ENCODE measurements around the gene UCKL1.

- TF ChIP-seq CTCF (IDR thresholded peaks at IDR 0.05): peak in 4 of 6 experiments; percentile 53 to 71 (median 62)
- no peak for TF ChIP-seq EP300 (IDR thresholded peaks at IDR 0.05)
- TF ChIP-seq POLR2A (IDR thresholded peaks at IDR 0.05): no peak
- peak in 1 of 2 donors; percentile 6 for TF ChIP-seq POLR2AphosphoS5 (IDR thresholded peaks at IDR 0.05)
These were observed 23.5 kb upstream of the UCKL1 start, which contains the start of gene SAMD10 for GRCh38 chr20:63979557-63980316.
